ENCODE data around the gene PLPP3.

Gene PLPP3

DNA sequence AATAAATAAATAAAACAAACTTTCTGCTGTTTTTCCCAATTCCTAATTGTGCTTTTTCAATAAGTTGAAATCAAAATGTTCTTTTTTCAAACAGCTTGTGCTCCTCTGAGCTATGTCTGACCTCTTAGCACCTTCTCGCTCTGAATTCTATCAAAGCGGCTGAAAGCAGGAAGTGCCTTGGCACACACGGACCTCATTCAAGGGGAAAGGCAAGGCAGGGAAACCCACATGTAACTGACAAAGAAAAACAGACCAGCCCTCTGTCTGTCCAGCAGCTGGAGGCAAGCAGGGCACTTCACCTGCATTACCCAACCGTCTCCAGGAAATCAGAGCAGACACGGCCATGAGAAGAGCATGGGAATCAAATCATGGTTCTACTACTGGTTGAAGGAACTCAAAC lies 56.7 kb downstream of the PLPP3 start:
- no peak for DNase-seq (ENCODE audit: low spot score)

GRCh38 chr1:56520016-56520601 lies 59.3 kb downstream of the PLPP3 start:
- DNase-seq (ENCODE audit: low spot score): no peak

DNA sequence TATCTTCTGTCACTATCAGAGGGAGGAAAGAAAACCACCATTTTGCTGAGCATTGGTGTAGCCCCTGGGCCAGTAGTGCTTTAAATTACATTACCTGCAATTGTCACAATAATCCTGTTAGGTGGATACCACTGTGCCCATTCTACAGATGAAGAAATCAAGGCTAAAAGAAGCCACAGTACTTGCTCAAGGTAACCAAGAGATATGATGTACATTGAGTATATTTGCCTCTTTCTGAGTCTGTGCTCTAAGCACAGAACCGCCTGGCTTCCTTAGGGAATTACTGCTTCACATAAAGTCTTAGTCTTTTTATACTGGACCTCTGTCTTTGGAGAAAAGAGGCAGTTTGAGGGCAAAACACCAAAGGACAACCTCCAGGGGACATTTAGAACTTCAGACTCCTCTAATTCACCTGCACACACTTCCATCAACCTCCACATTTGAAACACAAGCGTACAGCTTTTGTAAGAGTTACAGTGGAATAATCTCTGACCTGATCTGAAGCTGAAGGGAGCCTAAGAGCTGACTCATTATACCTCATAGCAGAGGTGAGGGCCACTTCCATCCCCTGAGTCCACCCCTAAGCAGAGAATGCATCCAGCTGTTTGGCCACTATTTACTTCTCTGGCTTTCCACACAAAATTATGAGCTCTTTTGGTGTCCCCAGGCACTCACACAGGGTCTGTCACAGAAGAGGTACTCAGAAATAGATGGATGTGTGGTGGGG lies 61.8 kb downstream of the PLPP3 start:
- DNase-seq (ENCODE audit: low spot score): peak; percentile 45

GRCh38 chr1:56516539-56517252 lies 62.7 kb downstream of the PLPP3 start:
- peak; percentile 87 for DNase-seq (ENCODE audit: low spot score)

- DNase-seq (ENCODE audit: low spot score): no peak
Measured at GRCh38 chr1:56515898-56516538, 63.3 kb downstream of the PLPP3 start.

DNA sequence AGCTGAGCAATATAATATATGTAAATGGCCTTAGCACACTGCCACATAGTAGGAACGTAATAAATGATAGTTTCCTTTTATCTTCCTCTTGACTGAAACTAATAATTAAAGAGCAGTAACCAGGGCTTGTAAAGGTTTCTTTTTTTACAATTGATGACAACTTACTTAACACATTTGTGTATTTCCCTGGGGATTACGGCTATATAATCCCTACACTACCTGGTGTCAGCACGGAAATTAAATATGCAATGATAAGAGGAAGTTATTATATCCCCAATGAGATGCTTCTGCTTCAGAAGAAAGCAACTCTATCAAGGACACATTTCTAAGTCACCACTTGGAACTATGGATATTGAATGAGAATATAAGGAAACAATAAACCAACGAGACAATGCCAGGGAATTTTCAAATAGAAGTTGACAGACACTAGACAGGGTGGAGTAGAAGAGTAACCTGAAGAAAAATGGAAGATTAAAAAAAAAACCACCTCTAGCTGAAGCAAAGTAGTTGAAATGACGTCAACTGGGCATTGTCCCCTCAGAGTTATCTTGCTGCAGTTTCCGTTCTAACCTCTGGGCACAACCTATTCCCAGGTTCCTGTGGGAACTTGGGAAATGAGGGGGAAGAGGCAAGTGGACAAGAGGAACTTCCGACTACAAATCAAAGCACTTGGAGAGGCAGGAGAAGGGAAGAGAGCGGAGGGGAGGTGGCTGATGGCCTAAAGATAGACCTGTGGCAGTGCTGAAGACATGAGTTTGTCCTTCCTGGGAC lies 66.5 kb downstream of the PLPP3 start:
- DNase-seq (ENCODE audit: low spot score): no peak

GRCh38 chr1:56511766-56512165 lies 67.6 kb downstream of the PLPP3 start:
- no peak for DNase-seq (ENCODE audit: low spot score)

- DNase-seq (ENCODE audit: low spot score): no peak
Measured at GRCh38 chr1:56511364-56511763, 68.0 kb downstream of the PLPP3 start.

DNA sequence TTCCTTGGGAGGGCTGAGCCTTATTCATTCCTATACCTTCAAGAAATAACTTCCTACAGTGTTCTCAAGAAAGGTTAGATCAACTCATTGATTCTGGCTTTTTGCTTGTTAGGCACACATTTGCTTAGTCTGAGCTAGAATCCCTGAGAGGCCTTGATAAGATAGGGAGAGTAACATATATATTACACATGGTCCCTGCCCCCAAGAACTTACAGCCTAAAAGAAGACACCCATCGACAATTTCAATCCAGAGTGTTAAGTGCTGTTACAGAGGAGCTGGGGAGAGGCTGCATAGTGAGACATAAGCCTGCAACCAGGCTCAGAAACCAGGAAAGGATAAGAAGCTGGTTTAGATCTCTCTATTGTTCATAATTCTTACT lies 68.7 kb downstream of the PLPP3 start:
- DNase-seq (ENCODE audit: low spot score): no peak

- no peak for DNase-seq (ENCODE audit: low spot score)
Measured at GRCh38 chr1:56509713-56510641, 69.4 kb downstream of the PLPP3 start.

GRCh38 chr1:56508523-56508983 lies 70.8 kb downstream of the PLPP3 start:
- peak; percentile 88 for DNase-seq (ENCODE audit: low spot score)

GRCh38 chr1:56507925-56508522 lies 71.3 kb downstream of the PLPP3 start:
- no peak for DNase-seq (ENCODE audit: low spot score)

GRCh38 chr1:56506951-56507491 lies 72.3 kb downstream of the PLPP3 start:
- no peak for DNase-seq (ENCODE audit: low spot score)

GRCh38 chr1:56505792-56506743 lies 73.3 kb downstream of the PLPP3 start:
- DNase-seq (ENCODE audit: low spot score): no peak

- DNase-seq (ENCODE audit: low spot score): peak; percentile 50
Measured at GRCh38 chr1:56502700-56503245, 76.6 kb downstream of the PLPP3 start.

DNA sequence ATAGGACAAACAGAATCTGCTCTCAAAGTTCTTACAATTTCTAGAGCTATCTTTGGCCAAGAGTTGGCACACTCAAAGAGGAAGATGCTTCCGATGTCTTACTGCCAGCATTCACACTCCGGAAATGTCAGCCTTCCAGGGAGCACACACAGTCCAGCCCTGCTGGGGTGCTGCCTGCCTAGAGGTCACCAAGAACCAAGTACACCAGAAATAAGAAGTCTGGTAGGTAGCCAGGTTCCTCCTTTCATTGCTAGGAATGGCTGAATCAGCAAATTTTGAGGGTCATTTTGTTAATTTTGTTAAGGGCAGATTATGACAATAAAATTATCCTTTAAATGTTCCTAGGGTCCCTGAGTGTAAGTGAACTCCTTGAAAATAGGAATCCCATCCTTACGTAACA lies 77.5 kb downstream of the PLPP3 start:
- no peak for DNase-seq (ENCODE audit: low spot score)

DNA sequence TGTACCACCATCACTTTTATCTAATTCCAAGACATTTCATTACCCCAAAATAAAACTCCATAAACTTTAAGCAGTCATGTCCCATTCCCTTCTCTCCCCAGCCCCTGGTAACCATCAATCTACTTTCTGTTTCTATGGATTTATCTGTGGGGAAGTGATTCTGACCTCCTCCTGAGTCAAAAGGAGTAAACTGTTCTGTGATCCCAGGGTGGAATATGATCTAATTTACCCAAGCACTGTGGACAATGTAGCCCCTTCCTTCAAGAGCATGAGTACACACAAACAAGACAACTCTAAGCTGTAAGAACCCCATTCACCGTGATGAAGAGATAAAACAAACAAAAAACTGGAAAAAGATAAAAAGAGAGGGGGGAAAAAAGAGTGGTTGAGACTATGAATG lies 77.9 kb downstream of the PLPP3 start:
- no peak for DNase-seq (ENCODE audit: low spot score)

All from kidney tubule cell (primary cell).